Astrocyte of the spinal cord (primary cell): ENCODE results near the gene MGST2.

Experiments used
- DNase-seq: peaks from one replicate; pipeline ENCODE4 v3.0.0; 2011; ENCODE audit warnings: low read depth, low spot score
- H3K4me3 ChIP-seq: 2 replicates; pipeline ENCODE4 v1.5.1; 2011; ENCODE audit warnings: low read depth, mild to moderate bottlenecking, low read length, moderate library complexity
- in situ Hi-C: cut with HindIII; loops from 2 replicates; pipeline ENCODE4 v1.10.0; 2017; ENCODE audit warnings: low sequenced_read_pairs
- TF ChIP-seq, protein P1 (sequence below): IDR thresholded peaks from 2 replicates; pipeline ENCODE4 v1.5.1; 2012; ENCODE audit warnings: low read depth, mild to moderate bottlenecking, low read length, inconsistent platforms

Gene MGST2

DNA sequence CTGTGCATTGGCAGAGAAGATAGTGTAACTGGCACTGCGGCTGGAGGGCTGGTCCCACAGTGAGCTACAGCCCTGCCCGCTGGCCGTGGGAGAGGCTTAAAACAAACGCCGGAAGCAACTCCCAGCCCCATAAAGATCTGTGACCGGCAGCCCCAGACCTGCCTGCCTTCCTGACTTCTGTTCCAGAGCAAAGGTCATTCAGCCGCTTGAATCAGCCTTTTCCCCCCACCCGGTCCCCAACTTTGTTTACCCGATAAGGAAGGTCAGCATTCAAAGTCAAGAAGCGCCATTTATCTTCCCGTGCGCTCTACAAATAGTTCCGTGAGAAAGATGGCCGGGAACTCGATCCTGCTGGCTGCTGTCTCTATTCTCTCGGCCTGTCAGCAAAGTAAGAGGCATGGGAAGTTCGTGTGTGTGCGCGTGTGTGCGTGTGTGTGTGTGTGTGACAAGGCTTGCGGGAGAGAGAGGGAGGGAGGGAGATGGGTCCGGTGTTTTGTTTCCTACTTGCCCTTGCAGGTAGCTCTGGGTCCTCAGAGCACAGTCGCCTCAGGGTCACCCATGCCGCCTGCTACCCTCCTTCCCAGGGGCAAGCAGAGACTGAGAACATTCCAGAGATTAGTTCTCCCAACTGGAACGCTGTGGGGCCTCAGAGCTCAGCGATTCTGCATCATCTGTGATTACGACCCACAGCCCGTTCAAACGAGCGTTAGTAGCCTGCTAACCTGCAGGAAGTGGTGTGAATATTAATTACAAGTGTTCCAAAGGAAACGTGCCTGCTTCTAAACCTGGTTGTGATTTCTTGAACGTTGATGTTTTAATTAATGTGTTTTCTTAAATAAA lies at the start of gene MGST2:
TSS of gene MGST2 (plus strand) at position 130 of the 840 bp plus-strand sequence. CDS start at position 331, 201 bp downstream.
- TF ChIP-seq, protein P1, sequence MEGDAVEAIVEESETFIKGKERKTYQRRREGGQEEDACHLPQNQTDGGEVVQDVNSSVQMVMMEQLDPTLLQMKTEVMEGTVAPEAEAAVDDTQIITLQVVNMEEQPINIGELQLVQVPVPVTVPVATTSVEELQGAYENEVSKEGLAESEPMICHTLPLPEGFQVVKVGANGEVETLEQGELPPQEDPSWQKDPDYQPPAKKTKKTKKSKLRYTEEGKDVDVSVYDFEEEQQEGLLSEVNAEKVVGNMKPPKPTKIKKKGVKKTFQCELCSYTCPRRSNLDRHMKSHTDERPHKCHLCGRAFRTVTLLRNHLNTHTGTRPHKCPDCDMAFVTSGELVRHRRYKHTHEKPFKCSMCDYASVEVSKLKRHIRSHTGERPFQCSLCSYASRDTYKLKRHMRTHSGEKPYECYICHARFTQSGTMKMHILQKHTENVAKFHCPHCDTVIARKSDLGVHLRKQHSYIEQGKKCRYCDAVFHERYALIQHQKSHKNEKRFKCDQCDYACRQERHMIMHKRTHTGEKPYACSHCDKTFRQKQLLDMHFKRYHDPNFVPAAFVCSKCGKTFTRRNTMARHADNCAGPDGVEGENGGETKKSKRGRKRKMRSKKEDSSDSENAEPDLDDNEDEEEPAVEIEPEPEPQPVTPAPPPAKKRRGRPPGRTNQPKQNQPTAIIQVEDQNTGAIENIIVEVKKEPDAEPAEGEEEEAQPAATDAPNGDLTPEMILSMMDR: no peak
- in situ Hi-C loops: no loop called here
- DNase-seq: peak; percentile 63
- peak within 1 kb of the TSS; percentile 57 for H3K4me3 ChIP-seq

DNA sequence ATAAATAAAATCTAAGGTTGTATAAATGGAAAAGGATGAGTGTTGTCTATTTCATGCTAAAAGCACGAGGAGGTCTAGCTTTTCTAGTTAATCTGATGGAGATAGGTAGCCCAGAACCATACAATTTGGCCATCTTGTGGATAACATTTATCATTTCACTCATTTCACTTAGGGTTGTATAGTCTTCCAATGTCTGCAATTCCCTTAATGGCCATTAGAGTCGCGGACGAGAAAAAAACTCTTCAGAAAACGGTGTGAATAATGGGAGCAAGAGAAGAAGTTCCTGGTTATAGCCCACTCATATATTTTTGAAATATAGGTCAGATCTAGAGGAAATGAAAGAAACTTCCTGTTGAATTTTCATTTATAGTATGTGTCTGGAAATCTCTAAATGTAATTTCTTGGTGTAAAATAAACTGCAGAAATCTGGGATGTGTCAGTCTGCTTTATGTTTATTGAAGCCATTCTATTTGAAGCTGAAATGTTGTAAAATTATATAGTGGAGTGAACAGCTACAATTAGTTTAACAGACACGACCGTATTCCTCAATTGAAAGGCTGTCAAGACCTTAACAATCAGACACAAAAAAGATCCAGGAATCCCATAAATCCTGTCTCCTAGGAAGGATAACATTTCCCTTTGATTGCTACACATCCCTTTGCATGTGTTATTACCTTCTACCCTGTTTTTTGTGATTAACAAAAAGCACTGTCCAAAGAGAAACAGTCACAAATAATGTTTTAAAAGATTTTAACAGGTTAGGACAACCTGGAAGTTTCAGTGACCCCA lies 47.7 kb upstream of the MGST2 start:
- TF ChIP-seq, protein P1: peak; percentile 44

DNA sequence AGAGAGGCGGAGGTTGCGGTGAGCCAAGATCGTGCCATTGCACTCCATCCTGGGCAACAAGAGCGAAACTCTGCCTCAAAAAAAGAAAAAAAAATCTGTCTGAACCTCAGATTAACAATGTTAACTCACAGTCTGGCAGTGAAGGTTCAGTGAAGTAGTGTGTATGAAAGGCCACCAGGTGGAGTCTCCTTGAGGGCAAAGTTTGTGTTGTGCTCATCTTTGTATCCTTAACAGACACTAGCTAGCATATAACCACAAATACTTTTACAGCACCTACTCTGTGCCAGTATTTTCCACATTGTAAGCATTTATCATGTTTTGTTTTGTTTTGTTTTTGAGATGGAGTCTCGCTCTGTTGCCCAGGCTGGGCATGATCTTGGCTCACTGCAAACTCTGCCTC lies 46.0 kb upstream of the MGST2 start:
- DNase-seq: no peak
- no peak overlapping the region for H3K4me3 ChIP-seq
- TF ChIP-seq, protein P1: peak; percentile 62
- in situ Hi-C loops: no loop called here

More for the DNA sequence above, 47.7 kb upstream of the MGST2 start:
- no peak for DNase-seq
- in situ Hi-C loops: no loop called here
- H3K4me3 ChIP-seq: no peak overlapping the region

DNA sequence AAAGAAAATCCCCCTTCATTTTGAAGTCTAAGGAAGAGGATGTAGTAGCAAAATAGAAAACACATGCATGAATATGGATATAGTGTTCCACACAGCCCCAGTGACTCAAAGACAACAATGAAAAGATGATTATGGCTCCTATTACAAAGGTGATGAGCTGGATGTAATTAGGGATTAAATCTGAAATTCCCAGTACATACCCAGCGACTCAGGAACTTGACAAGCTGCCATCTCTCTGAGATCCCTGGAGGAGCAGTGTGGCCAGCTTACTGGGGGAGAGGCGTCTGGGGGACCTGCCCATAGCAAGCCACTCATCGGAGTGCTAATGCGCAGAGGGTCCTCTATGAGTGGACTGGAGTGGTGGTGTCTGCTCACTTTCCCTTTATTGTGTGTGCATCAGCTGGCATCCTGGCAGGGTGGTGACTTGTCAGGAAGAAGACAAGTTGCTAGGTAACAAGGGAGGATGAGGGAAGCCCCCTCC lies 42.7 kb upstream of the MGST2 start:
- in situ Hi-C loops: no loop called here
- no peak for DNase-seq
- TF ChIP-seq, protein P1: no peak
- H3K4me3 ChIP-seq: no peak overlapping the region

DNA sequence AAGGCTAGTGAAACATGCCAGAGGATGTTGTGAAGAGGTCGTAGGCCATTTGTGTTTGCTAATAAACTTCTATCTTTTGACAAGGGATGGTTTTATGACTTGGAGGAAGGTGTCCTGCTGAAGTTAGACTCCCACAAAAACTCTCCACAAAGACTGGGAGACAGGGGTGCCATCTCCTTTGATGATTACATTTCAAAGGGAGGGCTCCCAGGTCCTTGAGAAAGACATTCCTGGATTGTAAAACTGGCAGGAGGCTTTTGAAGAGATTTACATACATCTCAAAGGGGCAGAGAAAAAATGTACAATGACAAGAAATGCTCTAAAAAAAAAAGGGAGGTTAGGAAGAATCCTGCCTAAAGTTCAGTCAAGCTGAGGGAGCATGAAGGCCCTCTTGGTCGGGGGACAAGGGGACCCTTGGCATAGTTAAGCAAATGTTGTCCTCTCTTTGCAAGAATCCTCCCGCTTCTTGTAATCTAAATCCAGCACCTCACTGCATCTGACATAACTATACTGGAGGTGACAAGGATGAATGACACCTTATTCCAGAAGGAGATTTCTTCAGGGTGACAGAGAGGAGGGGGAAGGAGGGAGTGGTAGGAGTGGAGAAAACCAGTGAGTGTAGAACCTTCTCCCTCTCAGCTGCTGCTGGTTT lies 41.1 kb upstream of the MGST2 start:
- TF ChIP-seq, protein P1: no peak
- in situ Hi-C loops: no loop called here
- no peak for DNase-seq
- H3K4me3 ChIP-seq: no peak overlapping the region

DNA sequence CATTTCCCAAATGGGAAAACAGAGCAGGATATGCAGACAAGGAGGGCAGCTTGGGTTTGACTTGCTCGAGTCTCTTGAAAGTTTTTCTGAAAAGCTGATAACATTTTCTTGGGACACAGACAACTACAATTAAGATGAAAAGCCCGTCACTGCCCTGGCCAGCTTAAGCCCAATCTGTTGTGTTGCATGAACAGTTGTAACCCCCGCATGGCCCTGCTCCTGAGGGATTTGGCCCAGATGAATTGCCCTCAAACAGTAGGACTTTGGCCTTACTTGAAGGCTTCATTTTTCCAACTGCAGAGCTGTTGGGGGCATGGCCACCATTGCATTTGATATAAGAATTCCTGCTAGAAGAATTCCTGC lies 40.5 kb upstream of the MGST2 start:
- DNase-seq: no peak
- TF ChIP-seq, protein P1: no peak
- no peak overlapping the region for H3K4me3 ChIP-seq
- in situ Hi-C loops: no loop called here
